DND-41 (cell line): ENCODE data around the gene EPHA1.

Experiments
- EZH2 ChIP-seq: IDR thresholded peaks from 3 replicates; pipeline ENCODE4 v1.6.1; 2012; ENCODE audit warnings: borderline replicate concordance, low read depth, mild to moderate bottlenecking, moderate library complexity, low read length, inconsistent platforms; ENCODE audit not compliant: severe bottlenecking
- TF ChIP-seq, protein P1 (sequence below): IDR thresholded peaks from 2 replicates; pipeline ENCODE4 v1.5.1; 2012; ENCODE audit warnings: borderline replicate concordance, low read length, moderate library complexity, mild to moderate bottlenecking; ENCODE audit not compliant: poor library complexity, severe bottlenecking; ENCODE audit errors: extremely low read depth

- TF ChIP-seq, protein P1, sequence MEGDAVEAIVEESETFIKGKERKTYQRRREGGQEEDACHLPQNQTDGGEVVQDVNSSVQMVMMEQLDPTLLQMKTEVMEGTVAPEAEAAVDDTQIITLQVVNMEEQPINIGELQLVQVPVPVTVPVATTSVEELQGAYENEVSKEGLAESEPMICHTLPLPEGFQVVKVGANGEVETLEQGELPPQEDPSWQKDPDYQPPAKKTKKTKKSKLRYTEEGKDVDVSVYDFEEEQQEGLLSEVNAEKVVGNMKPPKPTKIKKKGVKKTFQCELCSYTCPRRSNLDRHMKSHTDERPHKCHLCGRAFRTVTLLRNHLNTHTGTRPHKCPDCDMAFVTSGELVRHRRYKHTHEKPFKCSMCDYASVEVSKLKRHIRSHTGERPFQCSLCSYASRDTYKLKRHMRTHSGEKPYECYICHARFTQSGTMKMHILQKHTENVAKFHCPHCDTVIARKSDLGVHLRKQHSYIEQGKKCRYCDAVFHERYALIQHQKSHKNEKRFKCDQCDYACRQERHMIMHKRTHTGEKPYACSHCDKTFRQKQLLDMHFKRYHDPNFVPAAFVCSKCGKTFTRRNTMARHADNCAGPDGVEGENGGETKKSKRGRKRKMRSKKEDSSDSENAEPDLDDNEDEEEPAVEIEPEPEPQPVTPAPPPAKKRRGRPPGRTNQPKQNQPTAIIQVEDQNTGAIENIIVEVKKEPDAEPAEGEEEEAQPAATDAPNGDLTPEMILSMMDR: no peak
- TF ChIP-seq EZH2: no peak
Measured at GRCh38 chr7:143454091-143454680, 45.5 kb upstream of the EPHA1 start.
